ENCODE results near the gene FBXL7.

GRCh38 chr5:15858326-15858725 is 358.3 kb downstream of the FBXL7 start:
- TF ChIP-seq CTCF (conservative IDR thresholded peaks at IDR 0.05) = no peak
- no peak for TF ChIP-seq EZH2 (IDR thresholded peaks at IDR 0.05; ENCODE audit: low read depth)
